GM18526 (cell line): ENCODE measurements around the gene FGGY.

Source experiments
- POLR2A ChIP-seq: IDR thresholded peaks from 3 replicates; pipeline ENCODE4 v1.6.1; 2011; ENCODE audit not compliant: insufficient read length; ENCODE audit errors: extremely low read depth

The FGGY gene

GRCh38 chr1:59322394-59322793 lies 25.5 kb downstream of the FGGY start:
- no peak for TF ChIP-seq POLR2A

GRCh38 chr1:59322814-59323213 lies 25.9 kb downstream of the FGGY start:
- no peak for TF ChIP-seq POLR2A

DNA sequence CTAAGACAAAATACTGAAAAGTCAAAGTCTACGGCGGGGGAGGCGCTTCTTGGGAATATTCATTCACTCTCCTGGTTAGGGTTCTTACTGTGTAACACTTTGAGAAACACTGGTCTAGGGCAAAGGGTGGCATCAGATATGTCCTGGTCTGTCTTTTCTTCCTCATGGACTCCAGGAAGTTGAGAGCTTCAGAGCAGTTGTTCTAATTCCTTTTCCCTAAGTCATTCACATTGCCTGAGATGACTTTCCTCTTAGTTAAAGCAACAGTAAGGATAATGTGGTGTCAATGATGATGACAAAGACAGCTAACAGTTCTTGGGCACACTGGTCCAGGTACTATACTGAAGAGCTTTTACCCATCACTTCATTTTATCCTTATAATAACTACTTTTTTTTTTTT lies 27.0 kb downstream of the FGGY start:
- no peak for TF ChIP-seq POLR2A

- no peak for TF ChIP-seq POLR2A
These were observed 31.5 kb downstream of the FGGY start for GRCh38 chr1:59328353-59328752.

DNA sequence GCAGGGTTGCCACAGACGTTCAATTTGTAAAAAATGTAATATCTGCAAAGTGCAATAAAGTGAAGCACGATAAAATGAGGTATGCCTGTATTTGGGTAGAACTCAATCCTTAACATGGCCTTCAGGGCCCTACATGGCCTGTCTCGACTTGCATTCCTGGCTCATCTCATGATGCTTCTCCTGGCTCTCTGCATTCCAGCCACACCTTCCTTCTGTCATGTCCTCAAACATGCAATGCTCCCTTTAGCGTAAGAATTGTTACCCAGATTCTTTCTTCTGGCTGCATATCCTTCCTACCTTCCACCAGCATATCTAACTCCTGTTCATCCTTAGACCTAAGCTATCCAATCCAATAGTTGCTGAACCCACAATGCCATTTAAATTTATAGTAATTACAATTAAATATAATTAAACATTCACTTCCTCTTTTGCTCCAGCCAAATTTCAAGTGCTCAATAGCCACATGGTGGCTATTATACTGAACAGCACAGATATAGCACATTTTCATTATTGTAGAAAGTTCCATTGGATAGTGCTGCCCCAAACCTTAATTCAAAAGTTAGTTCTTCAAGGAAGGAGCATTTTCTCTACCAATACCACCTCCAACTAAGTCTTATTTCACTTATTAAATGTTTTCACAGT lies 32.6 kb downstream of the FGGY start:
- TF ChIP-seq POLR2A = no peak

DNA sequence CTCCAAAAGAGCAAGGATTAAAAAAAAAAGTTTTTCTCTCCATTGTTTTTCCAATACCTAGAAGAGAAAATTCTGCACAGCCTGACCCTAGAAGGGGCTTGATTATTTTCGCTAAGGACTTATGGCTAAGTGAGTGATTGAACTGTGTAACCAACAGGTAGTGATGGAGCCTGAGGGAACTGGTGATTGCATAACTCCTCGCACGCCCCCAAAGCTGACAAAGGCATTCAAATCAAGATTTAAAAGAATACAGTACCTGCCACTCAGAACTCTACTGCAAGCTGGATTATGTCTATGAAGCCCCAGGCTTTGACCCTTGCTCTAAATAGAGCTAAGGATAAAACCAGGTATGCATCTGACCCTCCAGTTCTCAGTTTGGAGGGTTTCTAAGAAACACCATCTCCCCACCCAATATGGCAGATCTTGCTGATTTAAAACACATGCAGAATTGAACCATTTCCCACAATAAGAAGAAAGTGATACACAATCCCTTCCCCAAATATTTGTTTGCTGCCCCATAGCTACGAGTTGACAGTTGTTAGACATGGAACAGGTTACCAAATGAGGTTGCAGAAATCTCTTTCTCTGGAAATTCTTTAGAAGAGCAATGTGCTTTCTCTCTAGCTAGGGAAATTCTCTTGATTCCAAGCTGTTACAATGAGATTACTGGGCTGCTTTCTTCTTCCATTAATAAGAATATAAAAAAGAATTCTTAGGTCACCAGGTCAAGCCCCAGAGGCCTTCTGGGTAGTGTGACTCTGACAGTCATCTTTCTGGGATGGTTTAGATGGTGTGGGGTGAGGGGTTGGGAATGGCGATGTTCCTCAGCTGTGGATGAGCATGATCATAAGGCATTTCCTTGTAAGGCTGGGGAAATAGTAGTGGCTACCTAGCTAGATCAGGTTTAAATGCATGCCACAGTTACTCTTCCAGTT lies 35.1 kb downstream of the FGGY start:
- TF ChIP-seq POLR2A = no peak

GRCh38 chr1:59332983-59333382 lies 36.1 kb downstream of the FGGY start:
- TF ChIP-seq POLR2A = no peak

DNA sequence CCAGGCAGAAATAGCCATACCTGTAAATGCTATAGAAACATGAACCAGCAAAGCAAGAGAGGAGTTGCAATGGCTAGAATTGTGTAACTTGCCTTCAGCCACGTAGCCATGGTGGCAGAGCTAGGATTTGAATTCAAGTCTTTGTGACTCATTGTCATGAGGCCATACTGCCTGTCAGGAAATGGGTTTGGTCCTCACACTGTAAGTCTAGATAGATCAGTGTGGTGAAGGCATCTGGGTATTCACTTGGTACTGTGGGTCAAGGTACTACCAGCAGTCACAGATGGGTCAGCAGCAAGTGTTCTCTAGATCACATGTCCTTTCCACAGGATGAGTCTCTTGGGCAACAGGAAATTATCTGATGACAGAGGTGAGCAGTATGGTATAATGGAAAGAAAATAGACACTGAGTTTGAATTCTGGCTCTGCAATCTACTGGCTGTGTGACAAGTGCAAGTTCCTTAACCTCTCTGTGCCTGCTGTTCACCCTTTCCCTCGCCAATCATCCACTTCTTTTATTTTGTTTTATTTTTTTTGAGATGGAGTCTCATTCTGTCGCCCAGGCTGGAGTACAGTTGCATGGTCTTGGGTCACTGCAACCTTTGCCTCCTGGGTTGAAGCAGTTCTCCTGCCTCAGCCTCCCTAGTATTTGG lies 36.9 kb downstream of the FGGY start:
- no peak for TF ChIP-seq POLR2A

GRCh38 chr1:59340411-59341307 lies 43.8 kb downstream of the FGGY start:
- TF ChIP-seq POLR2A = no peak

GRCh38 chr1:59342801-59343575 lies 46.1 kb downstream of the FGGY start:
- TF ChIP-seq POLR2A = no peak

GRCh38 chr1:59343576-59343840 lies 46.6 kb downstream of the FGGY start:
- TF ChIP-seq POLR2A = no peak

DNA sequence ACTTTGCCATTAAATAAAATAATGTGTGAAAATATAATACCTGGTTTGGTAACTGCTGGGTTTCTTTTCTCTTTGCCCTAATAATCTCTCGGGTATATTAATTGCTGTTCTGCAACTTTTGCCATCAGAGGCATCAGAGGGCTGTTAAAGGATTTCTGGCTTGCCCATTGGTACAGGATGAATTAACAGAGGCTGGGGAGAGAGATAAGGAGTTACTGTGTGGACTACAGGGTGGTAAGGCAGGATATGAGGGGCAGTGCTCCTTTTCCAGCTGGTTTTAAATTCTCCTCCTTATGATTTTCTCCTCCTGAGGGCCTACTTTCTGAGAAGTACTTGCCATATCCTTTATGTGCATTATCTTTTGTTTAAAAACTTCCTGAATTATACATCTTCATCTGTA lies 48.3 kb downstream of the FGGY start:
- TF ChIP-seq POLR2A = no peak

GRCh38 chr1:59346429-59346828 lies 49.5 kb downstream of the FGGY start:
- no peak for TF ChIP-seq POLR2A

GRCh38 chr1:59349101-59349500 lies 52.2 kb downstream of the FGGY start:
- no peak for TF ChIP-seq POLR2A
